H7 (cell line): Measurements from ENCODE around the gene ZNF213. TPM values are rescaled to one million over a fixed set of nuclear protein-coding genes. Genes with fewer than 3 reads are reported as not detected.
A peak's percentile ranks its signal among the peaks of the same experiment; 100 is the strongest.

ENCODE experiments used
- DNase-seq: peaks from one replicate; pipeline ENCODE4 v3.0.0; 2012
- H3K27me3 ChIP-seq: 2 replicates; pipeline ENCODE4 v1.6.0; 2011; ENCODE audit warnings: mild to moderate bottlenecking, low read length; ENCODE audit not compliant: control insufficient read depth, insufficient read depth
- H3K36me3 ChIP-seq: replicated peaks from 2 replicates; pipeline ENCODE4 v1.5.1; 2011; ENCODE audit warnings: low read length; ENCODE audit not compliant: control insufficient read depth, insufficient read depth
- H3K4me3 ChIP-seq: 2 replicates; pipeline ENCODE4 v1.5.1; 2011; ENCODE audit warnings: low read depth, mild to moderate bottlenecking, control low read depth, low read length, moderate library complexity; ENCODE audit not compliant: insufficient read depth
- total RNA-seq: library from RNA; depleted of rRNA; stranded (reverse); fragments of >200 nt; shearing (Covaris generic); gene quantifications from 2 replicates; pipeline ENCODE4 v1.2.3, GENCODE V29; 2014

ZNF213 gene
- total RNA-seq, 1 experiment from 2014 or later: 5.5 TPM

DNA sequence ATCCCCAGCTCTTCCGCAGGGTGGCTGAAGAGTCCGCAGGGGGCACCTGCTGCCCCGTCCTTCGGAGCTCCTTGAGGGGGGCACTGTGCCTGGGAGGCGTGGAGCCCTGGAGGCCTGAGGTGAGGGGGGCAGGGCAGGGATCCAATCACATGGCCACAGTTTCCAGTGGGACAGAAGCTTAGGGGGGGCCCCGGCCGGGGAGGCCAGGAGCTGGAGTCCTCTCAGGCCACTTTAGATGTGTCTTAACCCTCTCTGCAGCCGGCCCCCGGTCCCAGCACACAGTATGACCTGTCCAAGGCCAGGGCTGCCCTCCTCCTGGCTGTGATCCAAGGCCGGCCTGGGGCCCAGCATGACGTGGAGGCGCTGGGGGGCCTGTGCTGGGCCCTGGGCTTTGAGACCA, 10.8 kb downstream of the ZNF213 start:
- peak; percentile 51 for DNase-seq
- H3K27me3 ChIP-seq: peaks cover 7% of the 10 kb centered on the region
- H3K36me3 ChIP-seq: no peaks in the 10 kb centered on the region
- no peak overlapping the region for H3K4me3 ChIP-seq

GRCh38 chr16:3147046-3147756, 12.4 kb downstream of the ZNF213 start:
- H3K4me3 ChIP-seq: no peak overlapping the region
- DNase-seq: peak; percentile 40
- H3K36me3 ChIP-seq: no peaks in the 10 kb centered on the region
- H3K27me3 ChIP-seq: peaks cover 7% of the 10 kb centered on the region

DNA sequence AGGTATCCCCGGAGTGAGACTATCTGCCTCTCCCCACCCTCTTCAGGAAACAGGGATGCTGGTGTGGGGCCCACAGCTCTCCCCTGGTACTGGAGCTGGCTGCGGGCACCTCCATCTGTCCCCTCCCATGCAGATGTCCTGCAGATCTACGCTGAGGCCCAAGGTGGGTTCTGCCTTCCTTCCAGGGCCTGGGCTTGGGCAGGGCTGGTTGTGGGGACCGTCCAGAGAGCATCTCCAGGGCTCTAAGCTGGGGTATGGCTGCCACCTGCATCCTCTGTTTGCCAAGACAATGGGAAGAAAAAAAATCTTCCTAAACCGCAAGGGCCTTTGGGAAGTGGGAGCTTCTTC, 12.9 kb downstream of the ZNF213 start:
- H3K27me3 ChIP-seq: peaks cover 7% of the 10 kb centered on the region
- peak; percentile 13 for DNase-seq
- no peak overlapping the region for H3K4me3 ChIP-seq
- no peaks in the 10 kb centered on the region for H3K36me3 ChIP-seq

GRCh38 chr16:3148256-3149192, 13.7 kb downstream of the ZNF213 start:
- Histone ChIP-seq H3K4me3 (no peak overlapping the region), H3K36me3 (no peaks in the 10 kb centered on the region), H3K27me3 (peaks cover 7% of the 10 kb centered on the region)
- peak; percentile 34 for DNase-seq

DNA sequence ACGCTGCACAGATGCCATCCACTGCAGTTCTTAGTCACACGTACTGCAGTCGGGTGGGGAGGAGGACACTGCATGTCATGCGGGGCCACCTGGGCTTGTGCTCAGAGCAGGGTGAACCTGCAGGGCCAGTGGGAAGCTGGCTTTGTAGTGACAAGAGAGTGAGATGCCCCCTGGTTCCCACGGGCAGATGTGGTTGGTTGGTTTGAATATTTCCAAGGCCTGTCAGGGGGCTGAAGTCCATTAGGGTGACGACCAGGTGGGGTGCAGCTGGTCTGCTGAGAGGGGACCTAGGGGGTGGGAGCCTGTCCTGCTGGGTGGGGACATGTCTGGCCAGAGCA, 14.3 kb downstream of the ZNF213 start:
- Histone ChIP-seq H3K4me3 (no peak overlapping the region), H3K36me3 (no peaks in the 10 kb centered on the region), H3K27me3 (peaks cover 7% of the 10 kb centered on the region)
- no peak for DNase-seq

GRCh38 chr16:3149630-3150345, 15.0 kb downstream of the ZNF213 start:
- peak; percentile 95 for DNase-seq
- peak overlapping the region; percentile 87 for H3K4me3 ChIP-seq
- no peaks in the 10 kb centered on the region for H3K36me3 ChIP-seq
- H3K27me3 ChIP-seq: peaks cover 7% of the 10 kb centered on the region

- Histone ChIP-seq H3K27me3 (peaks cover 8% of the 10 kb centered on the region), H3K36me3 (no peaks in the 10 kb centered on the region), H3K4me3 (peak overlapping the region; percentile 87)
- DNase-seq: peak; percentile 100
These were observed 15.8 kb downstream of the ZNF213 start for GRCh38 chr16:3150346-3151218.

DNA sequence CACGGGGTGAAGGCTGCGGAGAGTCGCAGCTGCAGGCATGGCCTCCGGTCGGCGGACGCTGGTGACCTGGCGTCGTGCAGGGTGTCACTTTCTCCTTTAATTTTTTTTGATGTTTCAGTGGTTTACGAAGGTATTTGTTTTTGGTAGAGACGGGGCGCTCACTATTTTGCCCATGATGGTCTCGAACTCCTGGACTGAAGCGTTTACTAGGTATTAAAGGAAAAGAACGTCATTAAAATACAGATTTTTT, 17.1 kb downstream of the ZNF213 start:
- peaks cover 8% of the 10 kb centered on the region for H3K27me3 ChIP-seq
- DNase-seq: peak; percentile 52
- peak overlapping the region; percentile 60 for H3K4me3 ChIP-seq

DNA sequence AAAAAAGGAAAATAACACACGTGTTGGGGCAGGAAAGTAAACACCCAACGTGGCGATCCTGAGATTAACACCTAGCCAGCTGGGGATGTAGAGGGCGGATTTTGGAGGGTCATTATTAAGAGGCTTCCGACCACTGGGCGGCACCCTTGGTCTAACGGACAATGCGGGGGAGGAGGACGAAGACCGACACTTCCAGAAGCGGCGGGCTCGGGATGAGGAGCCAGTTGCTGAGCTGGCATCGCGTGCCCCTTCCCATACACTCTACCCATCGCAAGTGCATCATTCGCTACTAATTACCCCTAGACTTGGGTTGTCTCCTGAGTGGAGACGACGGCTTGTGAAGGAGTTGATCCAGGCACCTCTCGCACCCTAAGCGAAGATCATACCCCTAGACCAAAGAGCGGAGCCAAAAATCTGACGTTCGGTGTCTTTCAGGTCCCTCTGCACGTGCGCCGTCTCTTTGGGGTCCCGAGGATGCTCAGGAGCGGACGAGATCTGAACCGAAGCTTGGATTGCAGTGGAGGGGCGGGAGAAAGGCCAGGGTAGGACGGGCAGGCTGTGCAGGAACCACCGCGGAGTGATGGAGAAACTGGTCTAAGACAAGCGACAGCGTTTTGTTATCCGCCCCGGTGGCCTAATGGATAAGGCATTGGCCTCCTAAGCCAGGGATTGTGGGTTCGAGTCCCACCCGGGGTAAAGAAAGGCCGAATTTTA, 17.6 kb downstream of the ZNF213 start:
- Histone ChIP-seq H3K27me3 (peaks cover 9% of the 10 kb centered on the region), H3K4me3 (peak overlapping the region; percentile 60)
- DNase-seq: peak; percentile 91

More for the DNA sequence above, 17.1 kb downstream of the ZNF213 start:
- H3K36me3 ChIP-seq: no peaks in the 10 kb centered on the region

GRCh38 chr16:3152991-3153368, 18.2 kb downstream of the ZNF213 start:
- H3K36me3 ChIP-seq: no peaks in the 10 kb centered on the region
- no peak for DNase-seq
- H3K27me3 ChIP-seq: peaks cover 14% of the 10 kb centered on the region
- no peak overlapping the region; the same call in 1 of the 2 replicates for H3K4me3 ChIP-seq

More for the DNA sequence above, 17.6 kb downstream of the ZNF213 start:
- no peaks in the 10 kb centered on the region for H3K36me3 ChIP-seq

DNA sequence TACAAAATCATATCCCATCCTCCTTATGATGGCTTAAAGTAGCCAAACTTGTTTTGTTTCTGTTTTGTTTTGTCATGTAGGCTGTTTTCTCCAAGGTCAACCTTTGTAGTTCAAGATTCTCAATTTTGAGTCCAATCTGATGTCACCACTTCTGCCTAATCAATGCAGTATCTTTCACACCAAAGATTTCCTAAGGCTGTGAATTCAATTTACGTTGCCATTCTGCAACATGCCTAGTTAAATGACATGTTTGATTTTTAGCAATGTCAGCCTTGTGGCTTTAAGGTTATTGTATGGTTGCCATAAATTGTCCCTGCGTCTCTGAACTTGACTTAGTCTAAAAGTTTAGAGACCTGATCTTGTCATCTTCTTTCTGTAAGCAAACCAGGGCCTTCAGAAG, 20.4 kb downstream of the ZNF213 start:
- H3K4me3 ChIP-seq: no peak overlapping the region
- H3K27me3 ChIP-seq: peaks cover 12% of the 10 kb centered on the region
- DNase-seq: no peak
- no peaks in the 10 kb centered on the region for H3K36me3 ChIP-seq

GRCh38 chr16:3155972-3156371, 21.1 kb downstream of the ZNF213 start:
- H3K36me3 ChIP-seq: no peaks in the 10 kb centered on the region
- H3K27me3 ChIP-seq: peaks cover 12% of the 10 kb centered on the region
- no peak for DNase-seq
- H3K4me3 ChIP-seq: no peak overlapping the region

DNA sequence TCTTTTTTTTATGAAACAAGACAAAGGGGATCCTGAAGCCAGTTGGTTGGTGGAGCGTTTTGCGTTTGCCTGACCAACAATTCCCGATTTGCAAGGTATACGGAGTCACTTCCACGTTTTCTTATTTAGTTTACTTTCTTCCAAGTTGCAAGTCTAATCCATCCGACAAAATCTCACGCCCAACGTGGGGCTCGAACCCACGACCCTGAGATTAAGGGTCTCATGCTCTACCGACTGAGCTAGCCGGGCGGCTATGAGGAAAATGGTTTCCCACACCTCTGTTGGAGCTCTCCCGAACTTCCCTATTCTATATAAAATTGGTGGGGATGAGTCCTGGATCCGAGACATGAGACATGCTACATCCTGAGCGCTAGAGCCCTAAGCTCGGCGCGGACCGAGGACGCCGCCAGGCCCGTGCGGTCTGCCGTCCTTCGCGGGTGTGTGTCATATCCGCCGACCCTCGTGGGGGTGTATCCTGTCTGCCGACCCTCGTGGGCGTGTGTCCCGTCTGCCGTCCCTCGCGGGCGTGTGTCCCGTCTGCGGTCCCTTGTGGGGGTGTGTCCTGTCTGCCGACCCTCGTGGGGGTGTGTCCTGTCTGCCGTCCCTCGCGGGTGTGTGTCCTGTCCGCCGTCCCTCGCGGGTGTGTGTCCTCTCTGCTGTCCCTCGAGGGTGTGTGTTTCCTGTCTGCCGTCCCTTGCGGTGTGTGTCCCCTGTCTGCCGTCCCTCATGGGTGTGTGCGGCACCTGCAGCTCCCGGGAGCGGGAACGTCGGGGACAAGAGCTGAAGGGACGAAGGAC, 22.6 kb downstream of the ZNF213 start:
- Histone ChIP-seq H3K36me3 (no peaks in the 10 kb centered on the region), H3K27me3 (peaks cover 12% of the 10 kb centered on the region), H3K4me3 (peak overlapping the region; percentile 75)
- peak; percentile 89 for DNase-seq
